Measurements from ENCODE around the gene ACTR8. TPM values are rescaled to one million over a fixed set of nuclear protein-coding genes. Genes with fewer than 3 reads are reported as not detected.

ACTR8 gene
- total RNA-seq, 4 donors from 2014 or later, result 14.0 to 40.0 (median 27.2) TPM

GRCh38 chr3:53891497-53892285, 9.7 kb upstream of the ACTR8 start, which contains the start of gene SELENOK:
SELENOK (minus strand) TSS chr3:53891859.
- peak; percentile 98 for DNase-seq (ENCODE audit: low spot score in 2 of 2)
- TF ChIP-seq CTCF (IDR thresholded peaks at IDR 0.05), result peak in 1 of 5 experiments; percentile 43
- TF ChIP-seq POLR2A (IDR thresholded peaks at IDR 0.05), result peak; percentile 91 to 99
- peak; percentile 99 for TF ChIP-seq EP300 (IDR thresholded peaks at IDR 0.05)
- Histone ChIP-seq H3K4me1 (peaks cover 3 to 30% (median 8%) of the 10 kb centered on the region in 4 donors), H3K27ac (peak within 1 kb of the TSS; percentile 91 to 96 (median 93)), H3K9me3 (no peaks in the 10 kb centered on the region), H3K27me3 (no peaks in the 10 kb centered on the region), H3K4me3 (peak within 1 kb of the TSS; percentile 80 to 89 (median 84)), H3K36me3 (peaks cover 0 to 24% (median 0%) of the 10 kb centered on the region in 3 donors)
- WGBS, 2 donors, result 1% methylated on average over 37 to 58 of the region's 73 CpGs

DNA sequence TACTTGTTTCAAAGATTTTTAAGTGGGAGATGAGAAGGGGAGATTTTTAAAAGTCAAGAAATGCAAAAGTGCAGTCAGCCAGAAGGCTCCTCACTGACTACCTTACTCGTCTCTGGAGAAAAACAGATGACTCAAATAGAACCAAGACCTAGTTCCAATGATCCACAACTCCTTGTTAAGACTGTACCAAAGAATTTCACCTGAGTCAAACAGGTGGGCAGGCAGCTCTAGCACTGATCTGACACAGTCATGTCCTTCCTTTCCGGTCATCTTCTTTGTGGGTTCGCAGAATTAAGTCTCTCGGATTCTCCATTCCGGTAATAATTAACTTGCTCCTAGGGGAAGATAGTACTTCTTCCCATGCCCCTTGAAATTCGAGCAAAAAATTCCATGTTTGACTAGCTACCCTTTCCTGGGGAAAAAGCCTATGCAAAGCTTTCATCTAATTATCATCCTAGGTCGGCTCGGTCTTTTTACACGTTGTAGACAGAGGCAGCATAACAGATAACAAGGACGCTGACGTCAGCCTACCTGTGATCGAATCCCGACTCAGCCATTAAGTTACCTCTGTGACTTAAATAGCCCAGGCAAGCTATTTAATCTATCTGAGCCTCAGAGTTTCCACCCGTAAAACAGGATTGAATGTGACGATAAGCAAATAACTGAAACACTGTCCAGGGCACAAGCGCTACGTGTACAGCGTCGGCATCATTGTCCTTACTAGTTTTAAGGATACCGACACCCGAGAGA, 8.9 kb upstream of the ACTR8 start:
- H3K4me3 ChIP-seq, result peak overlapping the region; percentile 80 to 89 (median 84)
- 3 to 4% methylated on average over 19 to 21 of the region's 21 CpGs for WGBS, 2 donors
- H3K27ac ChIP-seq, result peak overlapping the region; percentile 84 to 96 (median 93)
- H3K4me1 ChIP-seq, result peaks cover 3 to 30% (median 8%) of the 10 kb centered on the region in 4 donors
- TF ChIP-seq CTCF (IDR thresholded peaks at IDR 0.05) (no peak), POLR2A (IDR thresholded peaks at IDR 0.05) (no peak), EP300 (IDR thresholded peaks at IDR 0.05) (no peak)
- no peak for DNase-seq (ENCODE audit: low spot score in 2 of 2)
- no peaks in the 10 kb centered on the region for H3K27me3 ChIP-seq
- H3K9me3 ChIP-seq, result no peaks in the 10 kb centered on the region
- H3K36me3 ChIP-seq, result peaks cover 0 to 31% (median 0%) of the 10 kb centered on the region in 3 donors

DNA sequence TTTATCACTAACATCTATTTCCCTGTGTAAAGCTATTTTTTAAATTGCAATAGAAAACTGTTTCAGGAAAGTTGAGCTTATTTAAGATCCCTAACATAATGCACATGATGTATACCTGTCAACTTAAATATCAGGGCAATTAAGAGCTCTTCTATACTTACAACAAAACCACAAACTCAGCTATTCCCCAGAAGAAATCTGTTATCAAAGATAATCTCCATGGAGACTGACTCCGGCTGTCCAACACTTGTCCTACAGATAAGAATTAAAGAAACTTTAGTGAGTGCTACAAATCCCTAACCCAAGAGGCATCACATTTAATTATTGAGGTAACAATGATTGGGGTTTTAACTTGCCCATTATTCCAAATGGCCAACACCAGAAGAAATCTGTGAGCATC, 6.3 kb upstream of the ACTR8 start:
- H3K36me3 ChIP-seq, result peaks cover 0 to 56% (median 0%) of the 10 kb centered on the region in 3 donors
- H3K4me3 ChIP-seq, result no peak overlapping the region
- peaks cover 3 to 30% (median 8%) of the 10 kb centered on the region in 4 donors for H3K4me1 ChIP-seq
- DNase-seq (ENCODE audit: low spot score in 2 of 2), result no peak
- 81 to 93% methylated on average over 1 of the region's 1 CpG for WGBS, 2 donors
- H3K27ac ChIP-seq, result no peak overlapping the region
- no peaks in the 10 kb centered on the region for H3K9me3 ChIP-seq
- TF ChIP-seq CTCF (IDR thresholded peaks at IDR 0.05) (no peak), POLR2A (IDR thresholded peaks at IDR 0.05) (no peak), EP300 (IDR thresholded peaks at IDR 0.05) (no peak)
- no peaks in the 10 kb centered on the region for H3K27me3 ChIP-seq

- Histone ChIP-seq H3K4me3 (no peak overlapping the region), H3K36me3 (peaks cover 0 to 56% (median 0%) of the 10 kb centered on the region in 3 donors), H3K27me3 (no peaks in the 10 kb centered on the region), H3K4me1 (peaks cover 3 to 28% (median 6%) of the 10 kb centered on the region in 4 donors), H3K9me3 (no peaks in the 10 kb centered on the region), H3K27ac (no peak overlapping the region)
- TF ChIP-seq CTCF (IDR thresholded peaks at IDR 0.05) (no peak), POLR2A (IDR thresholded peaks at IDR 0.05) (no peak), EP300 (IDR thresholded peaks at IDR 0.05) (no peak)
- DNase-seq (ENCODE audit: low spot score in 2 of 2), result no peak
These were observed 5.5 kb upstream of the ACTR8 start for GRCh38 chr3:53887446-53887845.
